HEK293 (cell line): ENCODE measurements around the gene SFXN3.
A peak's percentile ranks its signal among the peaks of the same experiment; 100 is the strongest.

Experiments used
- CTCF ChIA-PET: fragments of 350-600 bp; formaldehyde crosslinking; extraction: SDS; loops from one replicate; lab custom pipeline; 2021; ENCODE audit warnings: antibody characterized with exemption; lab: Yijun Ruan, JAX
- POLR2A ChIA-PET: fragments of 300-600 bp; formaldehyde crosslinking; extraction: SDS; loops from one replicate; lab custom pipeline; 2020; ENCODE audit warnings: antibody characterized with exemption, inconsistent platforms; lab: Yijun Ruan, JAX
- H3K27ac ChIP-seq: fragments of 200-500 bp; sonication (Bioruptor generic); 2 replicates; pipeline ENCODE4 v1.5.1; 2014; ENCODE audit warnings: low read depth, low read length, control low read depth, inconsistent platforms; ENCODE audit errors: extremely low read depth
- H3K36me3 ChIP-seq, 2 experiments: fragments of 200-500 bp in 1 of 2; sonication (Bioruptor generic) in 1 of 2; 1 replicate in 1 of 2; 2 replicates in 1 of 2; pipeline ENCODE4 v1.5.1; 2014 to 2017; ENCODE audit warnings: inconsistent platforms in 2 of 2, low read length in 2 of 2; ENCODE audit not compliant: control insufficient read depth in 2 of 2, insufficient read depth in 1 of 2
- H3K4me1 ChIP-seq: fragments of 200-500 bp; sonication (Bioruptor generic); 2 replicates; pipeline ENCODE4 v1.5.1; 2014; ENCODE audit warnings: mild to moderate bottlenecking, low read length, inconsistent platforms; ENCODE audit not compliant: control insufficient read depth, insufficient read depth
- H3K4me3 ChIP-seq: 2 replicates; pipeline ENCODE4 v1.5.1; 2011; ENCODE audit warnings: low read depth, mild to moderate bottlenecking, control low read depth, low read length, moderate library complexity
- H3K9me3 ChIP-seq: fragments of 200-500 bp; sonication (Bioruptor generic); 2 replicates; pipeline ENCODE4 v1.5.1; 2014; ENCODE audit warnings: low read depth, low read length, inconsistent platforms; ENCODE audit not compliant: control insufficient read depth, insufficient read depth
- IKZF3 ChIP-seq: fragments of 450-650 bp; IDR thresholded peaks from 2 replicates; pipeline ENCODE4 v1.5.0; 2018; ENCODE audit warnings: missing biosample characterization, mild to moderate bottlenecking, missing genetic modification characterization, moderate library complexity
- KLF10 ChIP-seq: fragments of 450-650 bp; IDR thresholded peaks from 2 replicates; pipeline ENCODE4 v1.5.1; 2018; ENCODE audit warnings: missing biosample characterization, mild to moderate bottlenecking, missing genetic modification characterization
- PRDM10 ChIP-seq: fragments of 450-650 bp; formaldehyde crosslinking; IDR thresholded peaks from 2 replicates; pipeline ENCODE4 v1.5.1; 2016; ENCODE audit warnings: missing biosample characterization, missing genetic modification characterization
- PRDM4 ChIP-seq: fragments of 450-650 bp; formaldehyde crosslinking; IDR thresholded peaks from 2 replicates; pipeline ENCODE4 v1.5.1; 2017; ENCODE audit warnings: missing biosample characterization, missing genetic modification characterization
- SETDB1 ChIP-seq: IDR thresholded peaks from one replicate; pipeline ENCODE4 v1.6.1; 2017; ENCODE audit warnings: mild to moderate bottlenecking, low read length, moderate library complexity, mixed read lengths; ENCODE audit not compliant: insufficient read length
- ZBTB10 ChIP-seq: fragments of 450-650 bp; formaldehyde crosslinking; IDR thresholded peaks from 2 replicates; pipeline ENCODE4 v1.5.1; 2016; ENCODE audit warnings: missing biosample characterization, missing genetic modification characterization
- ZBTB20 ChIP-seq: fragments of 450-650 bp; formaldehyde crosslinking; IDR thresholded peaks from 2 replicates; pipeline ENCODE4 v1.5.1; 2016; ENCODE audit warnings: missing biosample characterization, missing genetic modification characterization
- ZBTB8A ChIP-seq: fragments of 450-650 bp; formaldehyde crosslinking; IDR thresholded peaks from 2 replicates; pipeline ENCODE4 v1.5.1; 2016; ENCODE audit warnings: missing biosample characterization, missing genetic modification characterization
- ZNF121 ChIP-seq: fragments of 450-650 bp; formaldehyde crosslinking; IDR thresholded peaks from 2 replicates; pipeline ENCODE4 v1.5.1; 2016; ENCODE audit warnings: missing biosample characterization, missing genetic modification characterization
- ZNF184 ChIP-seq: fragments of 450-650 bp; IDR thresholded peaks from 2 replicates; pipeline ENCODE4 v1.5.1; 2018; ENCODE audit warnings: missing biosample characterization, mild to moderate bottlenecking, missing genetic modification characterization
- ZNF324 ChIP-seq: fragments of 450-650 bp; formaldehyde crosslinking; IDR thresholded peaks from 2 replicates; pipeline ENCODE4 v1.5.1; 2016; ENCODE audit warnings: missing biosample characterization, missing genetic modification characterization
- ZNF341 ChIP-seq: fragments of 450-650 bp; formaldehyde crosslinking; IDR thresholded peaks from 2 replicates; pipeline ENCODE4; 2016; ENCODE audit warnings: low read depth, missing biosample characterization, missing genetic modification characterization
- ZNF423 ChIP-seq: fragments of 450-650 bp; formaldehyde crosslinking; IDR thresholded peaks from 2 replicates; pipeline ENCODE4 v1.5.1; 2016; ENCODE audit warnings: missing biosample characterization, missing genetic modification characterization
- ZNF488 ChIP-seq: fragments of 450-650 bp; formaldehyde crosslinking; IDR thresholded peaks from 2 replicates; pipeline ENCODE4 v1.5.1; 2016; ENCODE audit warnings: missing biosample characterization, missing genetic modification characterization
- ZNF510 ChIP-seq: fragments of 450-650 bp; formaldehyde crosslinking; IDR thresholded peaks from 2 replicates; pipeline ENCODE4 v1.5.1; 2018; ENCODE audit warnings: mild to moderate bottlenecking, missing genetic modification characterization, missing biosample characterization; ENCODE audit not compliant: insufficient replicate concordance
- ZNF548 ChIP-seq: fragments of 450-650 bp; formaldehyde crosslinking; IDR thresholded peaks from 2 replicates; pipeline ENCODE4 v1.5.1; 2016; ENCODE audit warnings: missing biosample characterization, missing genetic modification characterization
- ZNF626 ChIP-seq: fragments of 450-650 bp; sonication (Bioruptor Pico); formaldehyde crosslinking; IDR thresholded peaks from 2 replicates; pipeline ENCODE4 v1.5.1; 2018; ENCODE audit warnings: missing biosample characterization, missing genetic modification characterization, inconsistent platforms
- ZNF664 ChIP-seq: fragments of 450-650 bp; formaldehyde crosslinking; IDR thresholded peaks from 2 replicates; pipeline ENCODE4 v1.5.1; 2016; ENCODE audit warnings: missing biosample characterization, missing genetic modification characterization
- ZNF76 ChIP-seq: fragments of 450-650 bp; formaldehyde crosslinking; IDR thresholded peaks from 2 replicates; pipeline ENCODE4; 2016; ENCODE audit warnings: low read depth, missing biosample characterization, missing genetic modification characterization, borderline replicate concordance
- ZNF830 ChIP-seq: fragments of 450-650 bp; IDR thresholded peaks from 2 replicates; pipeline ENCODE4 v1.5.0; 2018; ENCODE audit warnings: missing biosample characterization, missing genetic modification characterization, low read depth, mild to moderate bottlenecking, moderate library complexity

SFXN3 gene

GRCh38 chr10:101047961-101048892 is 17.2 kb downstream of the SFXN3 start:
- Histone ChIP-seq H3K36me3 (no peaks in the 10 kb centered on the region), H3K9me3 (no peaks in the 10 kb centered on the region), H3K27ac (no peak overlapping the region), H3K4me3 (no peak overlapping the region), H3K4me1 (peaks cover 8% of the 10 kb centered on the region)
- ChIA-PET POLR2A (interaction anchor here (1.1 kb wide), 1 partner anchor 90 kb away, joined by 3 read pairs; no protein-coding TSS in a partner anchor), CTCF (interaction anchor here (0.7 to 5.3 kb wide), 5 partner anchors 11 to 541 kb away, joined by 3 to 74 read pairs (median 5); partner anchors contain the start of gene KAZALD1)
- TF ChIP-seq ZNF324 (tag by site-specific recombination) (no peak), ZNF341 (no peak), KLF10 (tag by site-specific recombination) (no peak), ZNF548 (tag by site-specific recombination) (no peak), ZNF510 (no peak), ZNF76 (no peak), PRDM4 (peak; percentile 28; the same call in 1 of the 2 replicates), ZNF830 (no peak)

DNA sequence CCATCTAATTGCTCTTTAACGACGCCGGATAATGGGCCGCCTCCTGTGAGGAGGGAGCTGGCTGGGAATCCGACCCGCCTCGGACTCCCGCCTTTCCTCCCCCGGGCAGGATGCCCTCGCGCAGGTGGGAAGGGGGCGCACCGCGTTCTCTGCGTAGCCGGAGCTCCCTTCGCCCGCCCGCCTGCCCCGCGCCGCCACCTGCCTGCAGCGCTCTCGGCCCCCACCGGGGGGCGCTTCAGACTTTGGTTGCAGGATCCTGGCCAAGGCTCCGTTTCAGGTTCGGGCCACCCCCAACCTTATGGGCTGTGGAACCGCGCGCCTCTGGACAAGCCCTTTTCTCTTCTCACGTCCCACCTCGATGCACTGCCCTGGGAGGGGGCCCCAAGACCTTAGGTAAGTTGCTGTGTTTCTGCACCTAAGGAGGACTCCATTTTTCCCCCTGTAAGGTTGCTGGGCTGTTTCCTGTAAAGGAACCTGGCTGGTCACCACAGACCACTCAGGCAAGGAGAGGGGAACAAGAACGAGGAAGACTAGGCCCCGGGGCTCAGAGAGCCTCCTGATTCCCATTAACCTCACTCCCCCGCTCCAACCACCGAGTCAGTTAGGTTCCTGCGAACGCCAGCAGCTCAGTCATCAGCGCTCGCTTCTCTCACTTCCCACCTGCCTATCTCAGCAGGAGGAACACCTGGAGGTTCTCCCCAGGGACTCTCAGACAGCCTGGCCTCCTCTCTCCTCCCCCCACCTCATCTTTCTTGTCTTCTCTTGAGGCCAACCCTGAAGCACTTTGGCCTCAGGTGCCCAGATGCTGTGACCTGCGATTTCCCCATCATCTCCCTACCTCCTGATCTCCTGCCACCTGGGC is 19.4 kb downstream of the SFXN3 start:
- Histone ChIP-seq H3K27ac (no peak overlapping the region), H3K9me3 (no peaks in the 10 kb centered on the region), H3K4me3 (no peak overlapping the region; the same call in 1 of the 2 replicates), H3K36me3 (peaks cover 0 to 10% of the 10 kb centered on the region in 2 experiments; a peak in 1 of 3 replicates), H3K4me1 (peaks cover 8% of the 10 kb centered on the region)
- CTCF ChIA-PET, result interaction anchor here (0.5 to 7.0 kb wide), 33 partner anchors 9 to 1407 kb away, joined by 3 to 96 read pairs (median 4); partner anchors contain the start of genes KAZALD1 and LZTS2
- POLR2A ChIA-PET, result interaction anchor here (0.6 to 2.3 kb wide), 7 partner anchors 8 to 92 kb away, joined by 3 to 10 read pairs (median 5); partner anchors contain the start of gene KAZALD1
- peak; percentile 75 for TF ChIP-seq PRDM10 (tag by site-specific recombination)
- peak; percentile 56; the same call in 1 of the 2 replicates for TF ChIP-seq IKZF3 (tag by site-specific recombination)
- no peak for TF ChIP-seq ZBTB20 (tag by site-specific recombination)
- no peak for TF ChIP-seq ZNF626 (tag by site-specific recombination)
- no peak for TF ChIP-seq ZNF488 (tag by site-specific recombination)
- no peak for TF ChIP-seq ZNF423 (tag by site-specific recombination)
- TF ChIP-seq ZBTB8A, result peak; percentile 74
- TF ChIP-seq SETDB1, result no peak
- no peak for TF ChIP-seq ZNF664 (tag by site-specific recombination)
- TF ChIP-seq KLF10 (tag by site-specific recombination), result peak; percentile 43; the same call in 1 of the 2 replicates
- 0 out of 2 replicates have a peak, but pooled peaks have one; percentile 24 for TF ChIP-seq ZNF184 (tag by site-specific recombination)
- TF ChIP-seq ZBTB10 (tag by site-specific recombination), result no peak
- peak; percentile 27; the same call in 1 of the 2 replicates for TF ChIP-seq ZNF121 (tag by site-specific recombination)
